BE2C (cell line): ENCODE measurements around the gene RHAG.
A peak's percentile ranks its signal among the peaks of the same experiment; 100 is the strongest.

Experiments used
- DNase-seq: peaks from one replicate; pipeline ENCODE4 v3.0.0-alpha.2; 2020
- H3K27me3 ChIP-seq: fragments of 250-450 bp; sonication (Bioruptor Pico); 2 replicates; pipeline ENCODE4 v1.5.1; 2020; ENCODE audit warnings: mild to moderate bottlenecking
- H3K36me3 ChIP-seq: fragments of 250-450 bp; sonication (Bioruptor Pico); 2 replicates; pipeline ENCODE4 v1.5.1; 2020; ENCODE audit warnings: mild to moderate bottlenecking
- H3K4me1 ChIP-seq: fragments of 250-450 bp; sonication (Bioruptor Pico); 2 replicates; pipeline ENCODE4 v1.5.1; 2020
- H3K4me3 ChIP-seq: 2 replicates; pipeline ENCODE4 v1.5.1; 2011; ENCODE audit warnings: low read depth, low read length
- H3K9me3 ChIP-seq: fragments of 250-450 bp; sonication (Bioruptor Pico); 2 replicates; pipeline ENCODE4 v1.5.1; 2020
- TF ChIP-seq, protein P1 (sequence below): IDR thresholded peaks from 2 replicates; pipeline ENCODE4 v1.5.1; 2012; ENCODE audit warnings: mild to moderate bottlenecking, low read depth, low read length

The RHAG gene

DNA sequence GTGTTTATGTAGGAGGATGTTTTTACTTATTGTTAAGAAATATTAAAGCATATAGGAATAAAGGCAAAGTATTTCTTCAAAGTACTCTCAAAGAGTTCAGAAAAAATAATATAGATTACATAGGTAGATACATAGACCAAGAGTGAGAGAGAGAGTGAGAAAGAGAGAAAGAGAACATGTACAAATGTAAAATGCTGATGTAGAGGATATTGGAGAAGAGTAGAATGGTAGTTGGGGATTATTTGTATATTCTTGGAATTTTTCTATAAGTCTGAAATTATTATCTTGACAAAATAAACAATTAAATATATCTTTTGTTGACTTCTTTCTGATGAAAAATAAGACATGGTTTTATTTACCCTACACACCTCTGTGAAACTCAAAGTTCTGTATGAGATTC lies 57.0 kb downstream of the RHAG start:
- no peak for DNase-seq
- TF ChIP-seq, protein P1, sequence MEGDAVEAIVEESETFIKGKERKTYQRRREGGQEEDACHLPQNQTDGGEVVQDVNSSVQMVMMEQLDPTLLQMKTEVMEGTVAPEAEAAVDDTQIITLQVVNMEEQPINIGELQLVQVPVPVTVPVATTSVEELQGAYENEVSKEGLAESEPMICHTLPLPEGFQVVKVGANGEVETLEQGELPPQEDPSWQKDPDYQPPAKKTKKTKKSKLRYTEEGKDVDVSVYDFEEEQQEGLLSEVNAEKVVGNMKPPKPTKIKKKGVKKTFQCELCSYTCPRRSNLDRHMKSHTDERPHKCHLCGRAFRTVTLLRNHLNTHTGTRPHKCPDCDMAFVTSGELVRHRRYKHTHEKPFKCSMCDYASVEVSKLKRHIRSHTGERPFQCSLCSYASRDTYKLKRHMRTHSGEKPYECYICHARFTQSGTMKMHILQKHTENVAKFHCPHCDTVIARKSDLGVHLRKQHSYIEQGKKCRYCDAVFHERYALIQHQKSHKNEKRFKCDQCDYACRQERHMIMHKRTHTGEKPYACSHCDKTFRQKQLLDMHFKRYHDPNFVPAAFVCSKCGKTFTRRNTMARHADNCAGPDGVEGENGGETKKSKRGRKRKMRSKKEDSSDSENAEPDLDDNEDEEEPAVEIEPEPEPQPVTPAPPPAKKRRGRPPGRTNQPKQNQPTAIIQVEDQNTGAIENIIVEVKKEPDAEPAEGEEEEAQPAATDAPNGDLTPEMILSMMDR, result no peak
- Histone ChIP-seq H3K4me3 (no peak overlapping the region), H3K9me3 (no peaks in the 10 kb centered on the region), H3K4me1 (no peaks in the 10 kb centered on the region), H3K36me3 (no peaks in the 10 kb centered on the region), H3K27me3 (no peaks in the 10 kb centered on the region)

DNA sequence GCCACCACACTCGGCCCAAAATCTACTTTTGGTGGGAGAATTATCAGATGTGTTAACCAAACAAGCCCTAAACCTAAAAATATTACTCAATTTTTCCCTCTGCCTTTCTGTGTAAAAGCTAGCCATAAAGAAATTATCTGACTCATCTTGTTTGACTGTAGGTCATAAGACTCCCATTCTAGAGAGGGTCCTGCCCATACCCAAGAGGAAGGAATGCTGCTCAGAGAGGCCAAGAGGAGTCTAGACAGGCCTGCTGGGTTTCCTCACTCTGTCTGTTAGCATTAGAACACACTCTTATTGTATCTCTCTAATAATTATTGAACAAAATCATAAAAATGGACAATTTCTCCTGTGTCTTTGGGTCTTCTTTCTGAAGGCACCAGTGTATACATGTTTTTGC lies 60.0 kb downstream of the RHAG start:
- H3K36me3 ChIP-seq, result no peaks in the 10 kb centered on the region
- no peak for DNase-seq
- no peaks in the 10 kb centered on the region for H3K9me3 ChIP-seq
- TF ChIP-seq, protein P1, result no peak
- no peaks in the 10 kb centered on the region for H3K4me1 ChIP-seq
- no peaks in the 10 kb centered on the region for H3K27me3 ChIP-seq
- H3K4me3 ChIP-seq, result no peak overlapping the region

DNA sequence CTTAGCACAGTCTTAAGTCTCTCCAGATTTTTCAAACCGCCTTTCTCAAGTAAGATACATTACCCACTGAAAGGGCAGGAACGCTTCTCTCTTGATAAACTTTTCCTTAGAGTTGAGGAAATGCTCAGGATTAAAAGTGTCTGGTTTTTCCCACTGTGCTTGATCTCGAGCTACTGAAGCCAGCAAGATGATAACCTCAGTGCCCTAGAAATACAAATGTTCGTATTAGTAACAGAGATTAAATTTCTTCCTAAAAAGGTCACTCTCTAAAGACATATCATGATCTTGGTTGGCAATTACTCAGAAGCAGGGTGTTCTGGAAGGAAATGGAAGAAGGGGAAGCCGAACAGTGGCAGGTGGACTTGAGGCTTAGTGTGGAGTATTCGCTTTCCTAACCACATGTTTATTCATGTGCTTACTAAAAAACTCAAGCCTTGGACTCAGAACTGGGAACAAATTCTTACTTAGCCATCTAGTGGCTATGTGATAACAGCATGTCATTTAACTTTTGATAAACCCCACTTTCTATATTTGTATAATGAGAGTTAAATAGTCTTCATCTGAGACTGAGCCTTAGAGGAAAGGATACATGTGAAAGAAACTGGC lies 66.1 kb downstream of the RHAG start:
- TF ChIP-seq, protein P1, result peak; percentile 19; the same call in 1 of the 2 replicates
- Histone ChIP-seq H3K4me3 (no peak overlapping the region; the same call in 1 of the 2 replicates), H3K9me3 (no peaks in the 10 kb centered on the region), H3K4me1 (peaks cover 8% of the 10 kb centered on the region), H3K27me3 (no peaks in the 10 kb centered on the region), H3K36me3 (no peaks in the 10 kb centered on the region)
- DNase-seq, result no peak

DNA sequence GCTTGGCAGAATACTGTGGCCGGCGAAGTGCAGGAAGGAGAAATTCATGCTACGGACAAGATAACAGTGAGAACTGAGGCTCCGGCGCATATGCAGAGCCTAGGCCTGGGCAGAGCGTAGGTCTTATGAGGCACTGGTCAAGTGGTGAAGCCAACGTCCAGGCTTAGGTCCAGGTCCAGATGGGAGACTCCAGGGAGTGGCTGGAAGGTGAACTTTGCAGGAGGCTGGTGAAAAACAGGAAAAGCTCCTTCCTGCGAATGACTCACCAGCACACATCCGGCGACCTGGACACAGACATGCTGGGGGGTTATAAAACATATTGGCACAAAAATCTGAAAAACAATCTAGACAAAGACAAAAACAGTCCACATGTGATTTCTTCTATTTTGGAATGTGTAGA lies 70.8 kb downstream of the RHAG start:
- DNase-seq, result no peak
- Histone ChIP-seq H3K27me3 (no peaks in the 10 kb centered on the region), H3K4me3 (no peak overlapping the region), H3K9me3 (no peaks in the 10 kb centered on the region), H3K4me1 (peaks cover 9% of the 10 kb centered on the region), H3K36me3 (no peaks in the 10 kb centered on the region)
- TF ChIP-seq, protein P1, result no peak

DNA sequence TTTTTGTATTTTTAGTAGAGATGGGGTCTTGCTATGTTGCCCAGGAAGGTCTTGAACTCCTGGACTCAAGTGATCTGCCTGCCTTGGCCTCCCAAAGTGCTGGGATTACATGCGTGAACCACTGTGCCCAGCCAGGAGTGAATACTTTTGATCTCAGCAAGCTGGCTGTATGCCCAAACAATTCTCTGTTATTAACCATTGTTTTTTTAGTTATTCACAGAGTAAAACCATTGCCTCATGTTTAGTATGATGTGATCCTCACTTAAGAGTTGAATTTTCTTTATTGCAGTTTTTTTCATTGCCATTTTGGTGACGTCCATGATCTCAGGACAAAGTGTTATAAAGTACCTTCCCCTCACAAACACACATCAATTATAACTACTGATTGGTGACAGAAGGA lies 71.4 kb downstream of the RHAG start:
- H3K9me3 ChIP-seq, result no peaks in the 10 kb centered on the region
- peaks cover 5% of the 10 kb centered on the region for H3K4me1 ChIP-seq
- no peaks in the 10 kb centered on the region for H3K36me3 ChIP-seq
- H3K4me3 ChIP-seq, result no peak overlapping the region
- H3K27me3 ChIP-seq, result no peaks in the 10 kb centered on the region
- TF ChIP-seq, protein P1, result no peak
- no peak for DNase-seq

DNA sequence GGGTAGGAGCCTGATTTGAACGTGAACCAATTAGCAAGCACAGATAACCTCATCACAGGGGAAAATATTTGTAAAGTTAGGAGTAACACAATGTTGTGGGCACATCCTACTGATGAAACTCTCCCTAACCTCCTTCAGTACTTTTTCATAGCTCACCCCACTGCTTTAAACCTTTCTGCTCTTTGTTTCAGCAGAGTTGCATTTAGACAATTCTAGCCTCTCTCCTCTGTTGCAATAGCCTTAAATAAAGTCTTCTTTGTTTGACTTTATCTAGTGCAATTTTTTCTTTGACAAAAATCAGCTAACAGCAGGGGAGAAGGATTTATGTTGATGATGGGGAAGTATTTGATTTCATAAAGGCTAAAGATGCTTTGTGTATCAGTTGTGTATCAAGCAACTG lies 72.1 kb downstream of the RHAG start:
- no peaks in the 10 kb centered on the region for H3K27me3 ChIP-seq

More for the DNA sequence above, 72.1 kb downstream of the RHAG start:
- TF ChIP-seq, protein P1, result no peak
- no peak for DNase-seq
- H3K4me3 ChIP-seq, result no peak overlapping the region
- H3K9me3 ChIP-seq, result no peaks in the 10 kb centered on the region
- peaks cover 4% of the 10 kb centered on the region; the same call in 1 of the 2 replicates for H3K4me1 ChIP-seq
- no peaks in the 10 kb centered on the region for H3K36me3 ChIP-seq
